IgD-negative memory B cell (primary cell): Measurements from ENCODE around the gene INPP5F. TPM values are rescaled to one million over a fixed set of nuclear protein-coding genes. Genes with fewer than 3 reads are reported as not detected.

Experiments used
- H3K27ac Mint-ChIP-seq, 3 donors: one replicate each; pipeline ENCODE4 v1.8.0; 2020 to 2022; ENCODE audit warnings: mild to moderate bottlenecking in 3 of 3, mixed read lengths in 3 of 3, moderate library complexity in 1 of 3
- H3K27me3 Mint-ChIP-seq: one replicate; pipeline ENCODE4 v1.8.0; 2021; ENCODE audit warnings: mixed read lengths
- H3K36me3 Mint-ChIP-seq: one replicate; pipeline ENCODE4 v1.8.0; 2020; ENCODE audit warnings: mild to moderate bottlenecking, mixed read lengths
- H3K4me1 Mint-ChIP-seq, 3 donors: one replicate each; pipeline ENCODE4 v1.8.0; 2020 to 2022; ENCODE audit warnings: mixed read lengths in 3 of 3, mild to moderate bottlenecking in 1 of 3
- H3K4me3 Mint-ChIP-seq, 4 donors: one replicate each; pipeline ENCODE4 v1.8.0; 2020 to 2022; ENCODE audit warnings: mild to moderate bottlenecking in 4 of 4, mixed read lengths in 4 of 4, moderate library complexity in 3 of 4
- H3K9me3 Mint-ChIP-seq, 3 donors: one replicate each; pipeline ENCODE4 v1.8.0; 2020 to 2021; ENCODE audit warnings: mixed read lengths in 3 of 3, mild to moderate bottlenecking in 1 of 3
- polyA plus RNA-seq: library from polyadenylated mRNA; unstranded; fragments of 300-500 nt; fragmentation: Illumina TruSeq; gene quantifications from one replicate; pipeline ENCODE4 v1.2.3, GENCODE V29; 2021

The INPP5F gene
- polyA plus RNA-seq, 1 donor from 2014 or later = 12.0 TPM

GRCh38 chr10:119826771-119827170, 100.9 kb downstream of the INPP5F start:
- no peaks in the 10 kb centered on the region for H3K4me1 Mint-ChIP-seq
- H3K27ac Mint-ChIP-seq = peak overlapping the region in 1 of 3 donors; percentile 18
- H3K4me3 Mint-ChIP-seq = no peak overlapping the region
- no peaks in the 10 kb centered on the region for H3K27me3 Mint-ChIP-seq
- no peaks in the 10 kb centered on the region for H3K36me3 Mint-ChIP-seq
- H3K9me3 Mint-ChIP-seq = no peaks in the 10 kb centered on the region

- peak overlapping the region in 1 of 3 donors; percentile 31 for H3K27ac Mint-ChIP-seq
- no peaks in the 10 kb centered on the region for H3K9me3 Mint-ChIP-seq
- H3K27me3 Mint-ChIP-seq = no peaks in the 10 kb centered on the region
- H3K4me1 Mint-ChIP-seq = no peaks in the 10 kb centered on the region
- H3K4me3 Mint-ChIP-seq = no peak overlapping the region
- H3K36me3 Mint-ChIP-seq = no peaks in the 10 kb centered on the region
Measured at GRCh38 chr10:119827430-119827829, 101.6 kb downstream of the INPP5F start.

- H3K27ac Mint-ChIP-seq = no peak overlapping the region
- H3K4me1 Mint-ChIP-seq = no peaks in the 10 kb centered on the region
- H3K4me3 Mint-ChIP-seq = no peak overlapping the region
- H3K27me3 Mint-ChIP-seq = no peaks in the 10 kb centered on the region
- no peaks in the 10 kb centered on the region for H3K9me3 Mint-ChIP-seq
- H3K36me3 Mint-ChIP-seq = no peaks in the 10 kb centered on the region
Measured at GRCh38 chr10:119829429-119829828, 103.6 kb downstream of the INPP5F start.

GRCh38 chr10:119830851-119831250, 105.0 kb downstream of the INPP5F start:
- no peaks in the 10 kb centered on the region for H3K27me3 Mint-ChIP-seq

GRCh38 chr10:119831656-119832055, 105.8 kb downstream of the INPP5F start:
- Mint-ChIP-seq H3K36me3 (no peaks in the 10 kb centered on the region), H3K27ac (peak overlapping the region in 1 of 3 donors; percentile 47), H3K9me3 (no peaks in the 10 kb centered on the region), H3K4me1 (no peaks in the 10 kb centered on the region), H3K27me3 (no peaks in the 10 kb centered on the region), H3K4me3 (no peak overlapping the region)

More at GRCh38 chr10:119830851-119831250, 105.0 kb downstream of the INPP5F start:
- no peak overlapping the region for H3K27ac Mint-ChIP-seq
- H3K4me3 Mint-ChIP-seq = no peak overlapping the region
- no peaks in the 10 kb centered on the region for H3K36me3 Mint-ChIP-seq
- no peaks in the 10 kb centered on the region for H3K4me1 Mint-ChIP-seq
- H3K9me3 Mint-ChIP-seq = no peaks in the 10 kb centered on the region

- no peaks in the 10 kb centered on the region for H3K4me1 Mint-ChIP-seq
- no peak overlapping the region for H3K4me3 Mint-ChIP-seq
- H3K27me3 Mint-ChIP-seq = no peaks in the 10 kb centered on the region
- H3K9me3 Mint-ChIP-seq = no peaks in the 10 kb centered on the region
- H3K27ac Mint-ChIP-seq = peak overlapping the region in 2 of 3 donors; percentile 78 to 80
- peaks cover 5% of the 10 kb centered on the region for H3K36me3 Mint-ChIP-seq
Measured at GRCh38 chr10:119832951-119833350, 107.1 kb downstream of the INPP5F start.

GRCh38 chr10:119834188-119834587, 108.3 kb downstream of the INPP5F start:
- Mint-ChIP-seq H3K4me3 (no peak overlapping the region), H3K4me1 (no peaks in the 10 kb centered on the region), H3K36me3 (peaks cover 6% of the 10 kb centered on the region), H3K27me3 (no peaks in the 10 kb centered on the region), H3K9me3 (no peaks in the 10 kb centered on the region), H3K27ac (peak overlapping the region in 2 of 3 donors; percentile 41 to 80)

- peak overlapping the region in 1 of 3 donors; percentile 80 for H3K27ac Mint-ChIP-seq
- H3K36me3 Mint-ChIP-seq = peaks cover 12% of the 10 kb centered on the region
- H3K27me3 Mint-ChIP-seq = no peaks in the 10 kb centered on the region
- peaks cover 0 to 5% (median 0%) of the 10 kb centered on the region in 3 donors for H3K4me1 Mint-ChIP-seq
- no peak overlapping the region for H3K4me3 Mint-ChIP-seq
- H3K9me3 Mint-ChIP-seq = no peaks in the 10 kb centered on the region
Measured at GRCh38 chr10:119845656-119846055, 119.8 kb downstream of the INPP5F start.

GRCh38 chr10:119849031-119849789, 123.4 kb downstream of the INPP5F start:
- Mint-ChIP-seq H3K36me3 (peaks cover 12% of the 10 kb centered on the region), H3K4me3 (no peak overlapping the region), H3K9me3 (no peaks in the 10 kb centered on the region), H3K27me3 (no peaks in the 10 kb centered on the region), H3K4me1 (peaks cover 0 to 2% (median 0%) of the 10 kb centered on the region in 3 donors), H3K27ac (no peak overlapping the region)

- peaks cover 12% of the 10 kb centered on the region for H3K36me3 Mint-ChIP-seq
- peaks cover 0 to 2% (median 0%) of the 10 kb centered on the region in 3 donors for H3K4me1 Mint-ChIP-seq
- H3K27me3 Mint-ChIP-seq = no peaks in the 10 kb centered on the region
- no peak overlapping the region for H3K4me3 Mint-ChIP-seq
- H3K27ac Mint-ChIP-seq = no peak overlapping the region
- no peaks in the 10 kb centered on the region for H3K9me3 Mint-ChIP-seq
Measured at GRCh38 chr10:119849944-119850343, 124.1 kb downstream of the INPP5F start.

- Mint-ChIP-seq H3K4me3 (no peak overlapping the region), H3K27me3 (no peaks in the 10 kb centered on the region), H3K9me3 (no peaks in the 10 kb centered on the region), H3K27ac (no peak overlapping the region), H3K4me1 (no peaks in the 10 kb centered on the region), H3K36me3 (peaks cover 4% of the 10 kb centered on the region)
Measured at GRCh38 chr10:119852277-119852676, 126.4 kb downstream of the INPP5F start.

- H3K36me3 Mint-ChIP-seq = peaks cover 2% of the 10 kb centered on the region
- no peak overlapping the region for H3K4me3 Mint-ChIP-seq
- peak overlapping the region in 1 of 3 donors; percentile 53 for H3K27ac Mint-ChIP-seq
- no peaks in the 10 kb centered on the region for H3K27me3 Mint-ChIP-seq
- H3K9me3 Mint-ChIP-seq = no peaks in the 10 kb centered on the region
- H3K4me1 Mint-ChIP-seq = no peaks in the 10 kb centered on the region
Measured at GRCh38 chr10:119852822-119853221, 127.0 kb downstream of the INPP5F start.

- no peaks in the 10 kb centered on the region for H3K4me1 Mint-ChIP-seq
- peak overlapping the region in 1 of 3 donors; percentile 92 for H3K27ac Mint-ChIP-seq
- H3K27me3 Mint-ChIP-seq = no peaks in the 10 kb centered on the region
- H3K36me3 Mint-ChIP-seq = peaks cover 2% of the 10 kb centered on the region
- H3K4me3 Mint-ChIP-seq = no peak overlapping the region
- H3K9me3 Mint-ChIP-seq = no peaks in the 10 kb centered on the region
Measured at GRCh38 chr10:119853574-119853973, 127.7 kb downstream of the INPP5F start.

- H3K4me1 Mint-ChIP-seq = peaks cover 16 to 22% (median 21%) of the 10 kb centered on the region in 3 donors
- no peaks in the 10 kb centered on the region for H3K9me3 Mint-ChIP-seq
- H3K27ac Mint-ChIP-seq = no peak overlapping the region
Measured at GRCh38 chr10:119858063-119858462, 132.2 kb downstream of the INPP5F start.

GRCh38 chr10:119859420-119860258, 133.8 kb downstream of the INPP5F start:
- H3K9me3 Mint-ChIP-seq = peaks cover 0 to 4% (median 3%) of the 10 kb centered on the region in 3 donors
- no peak overlapping the region for H3K4me3 Mint-ChIP-seq
- peaks cover 5% of the 10 kb centered on the region for H3K36me3 Mint-ChIP-seq
- H3K27me3 Mint-ChIP-seq = no peaks in the 10 kb centered on the region
- peaks cover 24 to 30% (median 24%) of the 10 kb centered on the region in 3 donors for H3K4me1 Mint-ChIP-seq
- no peak overlapping the region for H3K27ac Mint-ChIP-seq

More at GRCh38 chr10:119858063-119858462, 132.2 kb downstream of the INPP5F start:
- Mint-ChIP-seq H3K36me3 (no peaks in the 10 kb centered on the region), H3K27me3 (no peaks in the 10 kb centered on the region), H3K4me3 (no peak overlapping the region)
